UCSD-AML1 (cell line): Measurements from ENCODE around the gene RNF186.
"Not testable (repeated sequence)": the region's sequence is repeated elsewhere in the genome, so short reads cannot be mapped to it uniquely, and the experiment has no call there.

Experiments
- DNase-seq: peaks from one replicate; lab custom pipeline; 2025; ENCODE audit not compliant: unreplicated experiment; lab: John Stamatoyannopoulos, UW

Gene RNF186

GRCh38 chr1:19797827-19798226 lies 17.3 kb downstream of the RNF186 start:
- DNase-seq = no peak

- DNase-seq = no peak
These were observed 20.5 kb downstream of the RNF186 start for GRCh38 chr1:19794583-19794982.

- DNase-seq = no peak
These were observed 21.6 kb downstream of the RNF186 start for GRCh38 chr1:19793360-19794046.

- DNase-seq = no peak
These were observed 22.7 kb downstream of the RNF186 start for GRCh38 chr1:19792237-19793002.

- not testable (repeated sequence) for DNase-seq
These were observed 24.8 kb downstream of the RNF186 start for GRCh38 chr1:19790061-19790975.

GRCh38 chr1:19786988-19787423 lies 28.1 kb downstream of the RNF186 start:
- no peak for DNase-seq

- DNase-seq = no peak
These were observed 29.4 kb downstream of the RNF186 start for GRCh38 chr1:19785660-19786059.

GRCh38 chr1:19780267-19780877 lies 34.7 kb downstream of the RNF186 start:
- no peak for DNase-seq

- no peak for DNase-seq
These were observed 38.1 kb downstream of the RNF186 start for GRCh38 chr1:19776933-19777332.

GRCh38 chr1:19776287-19776686 lies 38.8 kb downstream of the RNF186 start:
- DNase-seq = no peak

- no peak for DNase-seq
These were observed 39.3 kb downstream of the RNF186 start for GRCh38 chr1:19775831-19776230.

GRCh38 chr1:19775317-19775716 lies 39.8 kb downstream of the RNF186 start:
- no peak for DNase-seq

- no peak for DNase-seq
These were observed 40.8 kb downstream of the RNF186 start for GRCh38 chr1:19774180-19774785.

- no peak for DNase-seq
These were observed 41.6 kb downstream of the RNF186 start for GRCh38 chr1:19773485-19773884.

GRCh38 chr1:19772053-19772452 lies 43.0 kb downstream of the RNF186 start:
- no peak for DNase-seq

GRCh38 chr1:19771350-19771749 lies 43.7 kb downstream of the RNF186 start:
- no peak for DNase-seq

GRCh38 chr1:19770436-19771190 lies 44.5 kb downstream of the RNF186 start:
- DNase-seq = no peak

- no peak for DNase-seq
These were observed 45.7 kb downstream of the RNF186 start for GRCh38 chr1:19769211-19769932.
